Activated CD4-positive, alpha-beta T cell treated with anti-CD3 and anti-CD28 coated beads, Interleukin-2, amount 10 ng/mL, durations not matched to agents 24 days and 14 days (primary cell): ENCODE data around the gene CFAP410. TPM values are rescaled to one million over a fixed set of nuclear protein-coding genes. Genes with fewer than 3 reads are reported as not detected.
"Not testable (repeated sequence)": the region's sequence is repeated elsewhere in the genome, so short reads cannot be mapped to it uniquely, and the experiment has no call there.

Experiments used
- DNase-seq: peaks from one replicate; pipeline ENCODE4 v3.0.0; 2022
- H3K27ac Mint-ChIP-seq: one replicate; pipeline ENCODE4 v1.8.0; 2022; ENCODE audit warnings: mild to moderate bottlenecking, mixed read lengths
- H3K27me3 Mint-ChIP-seq: one replicate; pipeline ENCODE4 v1.8.0; 2022; ENCODE audit warnings: mixed read lengths
- H3K36me3 Mint-ChIP-seq: one replicate; pipeline ENCODE4 v1.8.0; 2022; ENCODE audit warnings: low read depth, mild to moderate bottlenecking, mixed read lengths
- H3K4me1 Mint-ChIP-seq: one replicate; pipeline ENCODE4 v1.8.0; 2021; ENCODE audit warnings: mixed read lengths
- H3K4me3 Mint-ChIP-seq: one replicate; pipeline ENCODE4 v1.8.0; 2022; ENCODE audit warnings: mild to moderate bottlenecking, moderate library complexity, mixed read lengths
- H3K9me3 Mint-ChIP-seq: one replicate; pipeline ENCODE4 v1.8.0; 2021; ENCODE audit warnings: mixed read lengths
- intact Hi-C: fragments of 100-400 bp; cut with micrococcal nuclease; formaldehyde crosslinking; loops from one replicate; pipeline ENCODE4 v1.15.1; 2023
- total RNA-seq: library from RNA; stranded (reverse); gene quantifications from 2 replicates; pipeline ENCODE4 v1.2.3, GENCODE V29; 2022

The CFAP410 gene
- total RNA-seq, 1 donor from 2014 or later = 18.5 TPM

DNA sequence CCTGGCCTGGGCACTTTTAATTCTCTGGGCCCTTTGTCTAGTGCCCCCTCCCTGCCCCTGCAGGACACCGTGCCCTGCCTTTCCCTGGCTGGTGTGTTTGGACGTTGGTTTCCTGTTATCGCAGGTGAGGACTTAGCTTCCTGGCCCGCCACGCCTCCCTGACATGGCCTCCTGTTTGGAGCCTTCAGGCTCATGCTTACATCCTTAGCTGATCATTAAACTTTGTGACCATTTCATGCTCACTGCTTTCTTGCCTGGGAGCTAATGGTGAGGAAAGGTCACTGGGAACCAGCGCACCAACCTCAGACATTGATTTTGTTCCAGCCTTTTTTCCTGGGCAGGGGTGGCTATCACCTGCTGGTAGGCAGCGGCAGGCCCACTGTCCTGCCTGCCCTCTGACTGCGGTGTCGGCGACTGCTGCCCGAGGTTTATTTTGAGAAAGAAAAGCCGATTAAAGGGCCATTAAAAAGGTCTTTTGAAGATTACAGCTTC, 35.7 kb downstream of the CFAP410 start:
- H3K4me3 Mint-ChIP-seq = peak overlapping the region; percentile 67
- H3K9me3 Mint-ChIP-seq = no peaks in the 10 kb centered on the region
- peaks cover 33% of the 10 kb centered on the region for H3K4me1 Mint-ChIP-seq
- peak overlapping the region; percentile 56 for H3K27ac Mint-ChIP-seq
- H3K36me3 Mint-ChIP-seq = peaks cover 22% of the 10 kb centered on the region
- intact Hi-C loops = no loop called here
- DNase-seq = no peak
- no peaks in the 10 kb centered on the region for H3K27me3 Mint-ChIP-seq

DNA sequence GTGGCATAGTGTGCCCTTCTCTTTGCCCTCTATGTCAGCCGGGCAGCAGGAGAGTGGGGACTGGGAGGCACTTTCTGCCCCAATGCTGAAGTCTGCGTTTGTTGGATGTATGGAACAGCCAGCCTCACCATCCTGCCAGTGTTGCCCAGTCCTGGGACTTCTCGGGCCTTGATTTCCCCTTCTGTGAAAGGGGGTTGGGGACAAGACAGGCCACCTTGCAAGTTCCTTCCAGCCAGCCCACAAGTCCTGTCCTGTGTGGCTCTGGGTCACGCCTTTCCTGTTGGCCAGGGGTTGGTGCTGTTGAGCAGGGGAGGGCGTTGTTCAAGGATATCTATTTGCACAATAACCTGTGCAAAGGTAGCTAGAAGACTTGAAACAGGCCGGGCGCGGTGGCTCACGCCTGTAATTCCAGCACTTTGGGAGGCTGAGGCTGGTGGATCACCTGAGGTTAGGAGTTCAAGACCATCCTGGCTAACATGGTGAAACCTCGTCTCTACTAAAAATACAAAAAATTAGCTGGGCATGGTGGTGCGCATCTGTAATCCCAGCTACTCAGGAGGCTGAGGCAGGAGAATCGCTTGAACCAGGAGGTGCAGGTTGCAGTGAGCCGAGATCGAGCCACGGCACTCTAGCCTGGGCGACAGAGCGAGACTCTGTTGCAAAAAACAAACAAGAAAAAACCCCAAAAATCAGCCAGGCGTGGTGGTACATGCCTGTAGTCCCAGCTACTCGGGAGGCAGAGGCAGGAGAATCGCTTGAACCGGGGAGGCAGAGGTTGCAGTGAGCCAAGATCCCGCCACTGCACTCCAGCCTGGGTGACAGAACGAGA, 36.4 kb downstream of the CFAP410 start:
- peak overlapping the region; percentile 62 for H3K4me3 Mint-ChIP-seq
- H3K27me3 Mint-ChIP-seq, intact Hi-C loops, H3K9me3 Mint-ChIP-seq: not testable (repeated sequence)
- H3K4me1 Mint-ChIP-seq = peaks cover 37% of the 10 kb centered on the region
- H3K27ac Mint-ChIP-seq = peak overlapping the region; percentile 11
- peaks cover 16% of the 10 kb centered on the region for H3K36me3 Mint-ChIP-seq
- DNase-seq = peak; percentile 68

DNA sequence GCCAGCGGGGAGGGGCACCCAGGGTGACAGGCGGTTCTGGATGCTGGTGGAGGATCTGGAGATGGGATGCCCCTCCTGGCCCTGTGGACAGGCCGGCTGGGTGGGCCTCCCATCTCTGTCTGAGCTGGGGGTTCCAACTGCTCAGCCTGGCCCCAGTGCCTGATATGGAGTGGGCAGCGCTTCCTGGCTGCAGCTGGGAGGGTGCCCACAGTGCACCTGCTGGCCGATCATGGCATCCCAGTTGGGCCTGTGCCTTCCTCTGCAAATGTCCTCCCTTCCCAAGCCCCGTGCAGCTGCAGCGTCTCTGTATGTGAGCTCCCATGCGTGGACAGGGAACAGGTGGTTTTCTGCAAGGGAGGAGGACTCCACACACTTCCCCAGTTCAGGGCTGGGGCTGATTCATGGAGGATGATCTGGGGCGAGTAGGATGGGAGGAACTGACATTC, 37.2 kb downstream of the CFAP410 start:
- DNase-seq = no peak
- Mint-ChIP-seq H3K4me3 (peak overlapping the region; percentile 62), H3K4me1 (peaks cover 39% of the 10 kb centered on the region), H3K36me3 (peaks cover 10% of the 10 kb centered on the region), H3K27me3 (no peaks in the 10 kb centered on the region), H3K9me3 (no peaks in the 10 kb centered on the region), H3K27ac (peak overlapping the region; percentile 29)
- intact Hi-C loops = no loop called here

DNA sequence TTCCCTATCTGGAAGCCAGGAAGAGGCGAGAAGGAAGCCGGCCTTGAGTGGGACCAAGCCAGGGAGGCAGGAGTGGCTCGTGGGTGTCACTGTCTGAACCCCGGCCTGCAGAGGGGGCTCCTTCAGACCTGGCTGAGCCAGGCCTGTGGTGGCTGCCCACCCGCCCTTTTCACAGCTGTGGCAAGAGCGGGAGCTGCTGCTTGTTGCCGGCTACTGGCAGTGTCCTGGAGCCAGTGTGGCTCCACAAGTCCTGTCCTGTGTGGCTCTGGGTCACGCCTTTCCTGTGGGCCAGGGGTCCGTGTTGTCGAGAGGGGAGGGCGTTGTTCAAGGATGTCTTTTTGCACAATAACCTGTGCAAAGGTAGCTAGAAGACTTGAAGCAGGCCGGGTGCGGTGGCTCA, 38.0 kb downstream of the CFAP410 start:
- Mint-ChIP-seq H3K36me3 (peaks cover 6% of the 10 kb centered on the region), H3K27ac (peak overlapping the region; percentile 83), H3K27me3 (no peaks in the 10 kb centered on the region), H3K4me3 (peak overlapping the region; percentile 90), H3K9me3 (no peaks in the 10 kb centered on the region), H3K4me1 (peaks cover 39% of the 10 kb centered on the region)
- intact Hi-C loops = no loop called here
- no peak for DNase-seq

DNA sequence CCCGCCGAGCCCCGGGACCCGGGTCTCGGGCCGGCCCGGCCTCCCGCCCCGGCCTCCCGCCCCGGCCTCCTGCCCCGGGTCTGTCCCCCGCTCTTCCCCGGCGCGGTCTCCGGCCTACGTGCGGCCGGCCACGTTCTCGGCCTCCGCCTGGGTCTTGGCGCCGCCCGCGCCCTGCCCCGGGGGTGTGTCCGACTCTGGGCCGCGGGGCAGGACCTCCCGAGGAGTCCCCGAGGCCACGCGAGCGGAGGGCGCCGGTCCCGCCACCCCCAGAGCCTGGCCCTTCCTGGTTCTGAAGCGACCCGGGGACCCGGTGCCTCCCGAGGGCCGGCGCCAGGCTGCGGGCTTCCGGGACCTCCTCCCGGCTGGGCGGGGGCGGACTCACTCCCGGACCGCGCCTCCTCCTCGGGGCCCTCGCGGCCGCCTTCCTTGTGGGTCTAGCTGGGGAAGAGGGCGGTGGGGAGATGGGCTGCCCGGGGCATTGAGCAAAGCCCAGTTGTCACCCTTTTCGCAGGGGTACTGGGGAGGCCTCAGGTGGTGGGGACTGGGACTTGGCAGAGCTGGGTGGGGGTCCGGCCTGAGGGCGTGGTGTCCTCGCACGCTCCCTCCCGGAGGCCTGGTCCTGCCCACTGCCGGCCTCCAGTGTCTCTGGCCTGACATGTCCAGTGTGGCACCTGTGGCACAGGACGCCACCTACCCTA, 38.8 kb downstream of the CFAP410 start:
- Mint-ChIP-seq H3K27me3 (no peaks in the 10 kb centered on the region), H3K4me3 (peak overlapping the region; percentile 90), H3K36me3 (peaks cover 6% of the 10 kb centered on the region), H3K27ac (peak overlapping the region; percentile 83), H3K9me3 (no peaks in the 10 kb centered on the region), H3K4me1 (peaks cover 39% of the 10 kb centered on the region)
- DNase-seq = peak; percentile 93
- intact Hi-C loops = no loop called here

DNA sequence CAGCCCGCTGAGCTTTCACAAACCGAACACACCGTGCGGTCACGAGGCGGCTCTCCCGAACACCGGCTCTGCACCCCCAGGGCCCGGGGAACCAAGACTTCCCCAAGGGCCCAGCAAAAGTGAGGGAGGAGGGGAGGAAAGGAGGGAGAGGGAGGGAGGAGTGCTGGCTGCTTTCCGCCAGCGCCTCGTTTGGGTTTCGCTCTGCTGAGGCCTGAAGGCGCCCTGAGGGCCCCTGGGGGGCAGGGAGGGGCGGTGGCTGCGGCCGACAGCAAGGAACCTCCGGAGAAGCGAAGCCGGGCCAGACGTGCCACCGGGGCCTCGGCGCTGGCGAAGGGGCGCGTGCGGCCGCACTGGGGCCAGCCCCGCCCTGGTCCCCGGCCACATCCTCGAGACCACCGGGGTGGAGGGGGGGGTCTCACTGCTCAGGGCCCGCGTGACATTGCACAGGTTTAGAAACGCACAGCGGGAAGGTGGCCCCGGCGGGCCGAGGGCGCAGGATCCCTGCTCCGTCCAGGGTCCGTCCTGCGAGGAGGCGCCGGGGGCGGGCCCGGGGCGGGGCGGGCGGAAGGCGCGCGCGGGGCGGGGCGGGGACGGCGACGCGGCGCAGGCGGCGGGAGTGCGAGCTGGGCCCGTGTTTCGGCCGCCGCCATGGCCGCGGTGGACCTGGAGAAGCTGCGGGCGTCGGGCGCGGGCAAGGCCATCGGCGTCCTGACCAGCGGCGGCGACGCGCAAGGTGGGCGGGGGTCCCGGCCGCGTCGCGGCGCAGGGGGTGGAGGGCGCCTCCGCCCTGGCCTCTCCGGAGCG, 39.5 kb downstream of the CFAP410 start, which contains the start of gene PFKL:
Gene PFKL (plus strand): TSS at position 596 of the 804 bp plus-strand sequence. CDS start 53 bp downstream, at position 649.
- Mint-ChIP-seq H3K4me3 (peak within 1 kb of the TSS; percentile 91), H3K9me3 (no peaks in the 10 kb centered on the region), H3K27ac (peak within 1 kb of the TSS; percentile 98), H3K27me3 (no peaks in the 10 kb centered on the region), H3K4me1 (peaks cover 37% of the 10 kb centered on the region), H3K36me3 (peaks cover 3% of the 10 kb centered on the region)
- intact Hi-C loops = loop anchor here (5.0 kb wide), 2 partner anchors 38 to 287 kb away; partner anchors contain the start of genes CFAP410 and TRAPPC10
- DNase-seq = peak; percentile 91

DNA sequence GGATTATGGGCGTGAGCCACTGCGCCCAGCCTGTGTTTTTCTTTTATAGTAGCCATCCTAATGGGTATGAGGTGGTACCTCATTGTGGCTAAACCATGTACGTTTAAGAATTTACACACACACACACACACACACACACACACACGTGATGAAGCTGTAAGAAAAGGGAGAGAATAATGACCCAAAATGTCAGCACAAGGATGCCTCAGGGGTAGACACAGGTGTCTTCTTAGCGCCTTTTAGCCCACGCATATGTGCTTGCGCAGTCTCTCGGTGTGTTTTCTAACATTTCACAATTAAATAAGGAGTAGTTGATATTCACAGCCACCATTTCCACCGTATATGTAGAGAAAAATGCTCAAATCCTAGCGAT, 40.1 kb downstream of the CFAP410 start:
- Mint-ChIP-seq H3K27ac (peak overlapping the region; percentile 98), H3K36me3 (peaks cover 3% of the 10 kb centered on the region), H3K27me3 (no peaks in the 10 kb centered on the region), H3K9me3 (no peaks in the 10 kb centered on the region), H3K4me1 (peaks cover 39% of the 10 kb centered on the region), H3K4me3 (peak overlapping the region; percentile 91)
- intact Hi-C loops = loop anchor here (5.0 kb wide), 2 partner anchors 38 to 287 kb away; partner anchors contain the start of genes CFAP410 and TRAPPC10
- no peak for DNase-seq

DNA sequence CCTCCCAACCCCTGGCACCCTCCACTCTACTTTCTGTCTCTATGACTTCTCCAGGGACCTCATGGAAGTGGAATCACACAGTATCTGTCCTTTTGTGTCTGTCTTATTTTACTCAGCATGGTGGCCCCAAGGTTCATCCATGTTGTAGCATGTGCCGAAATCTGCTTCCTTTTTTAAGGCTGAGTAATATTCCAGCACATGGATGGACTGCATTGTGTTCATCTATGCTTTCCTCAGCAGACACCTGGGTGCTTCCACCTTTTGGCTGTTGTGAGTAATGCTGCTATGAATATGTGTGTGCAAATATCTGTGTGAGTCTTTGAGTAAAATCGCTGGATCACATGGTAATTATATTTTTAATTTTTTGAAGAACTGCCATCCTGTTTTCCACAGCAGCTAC, 40.9 kb downstream of the CFAP410 start:
- H3K27me3 Mint-ChIP-seq = no peaks in the 10 kb centered on the region
- H3K4me3 Mint-ChIP-seq = peak overlapping the region; percentile 51
- H3K27ac Mint-ChIP-seq = peak overlapping the region; percentile 85

DNA sequence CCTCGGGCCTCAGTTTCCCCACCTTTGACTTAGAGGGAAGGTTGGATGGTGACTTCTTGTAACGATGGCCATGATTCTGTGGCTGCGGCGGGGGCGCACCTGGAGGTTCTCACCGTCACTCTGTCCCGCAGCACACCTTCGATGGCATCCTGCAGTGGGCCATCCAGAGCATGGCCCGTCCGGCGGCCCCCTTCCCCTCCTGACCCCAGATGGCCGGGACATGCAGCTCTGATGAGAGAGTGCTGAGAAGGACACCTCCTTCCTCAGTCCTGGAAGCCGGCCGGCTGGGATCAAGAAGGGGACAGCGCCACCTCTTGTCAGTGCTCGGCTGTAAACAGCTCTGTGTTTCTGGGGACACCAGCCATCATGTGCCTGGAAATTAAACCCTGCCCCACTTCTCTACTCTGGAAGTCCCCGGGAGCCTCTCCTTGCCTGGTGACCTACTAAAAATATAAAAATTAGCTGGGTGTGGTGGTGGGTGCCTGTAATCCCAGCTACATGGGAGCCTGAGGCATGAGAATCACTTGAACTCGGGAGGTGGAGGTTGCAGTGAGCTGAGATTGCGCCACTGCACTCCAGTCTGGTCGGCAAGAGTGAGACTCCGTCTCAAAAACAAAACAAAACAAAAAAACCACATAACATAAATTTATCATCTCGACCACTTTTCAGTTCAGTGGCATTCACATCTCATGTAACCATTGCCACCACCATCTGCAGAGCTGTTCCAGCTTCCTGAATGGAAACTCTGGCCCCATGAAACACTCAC, 41.5 kb downstream of the CFAP410 start:
- Mint-ChIP-seq H3K27ac (peak overlapping the region; percentile 85), H3K27me3 (no peaks in the 10 kb centered on the region), H3K9me3 (no peaks in the 10 kb centered on the region), H3K4me1 (peaks cover 34% of the 10 kb centered on the region), H3K4me3 (peak overlapping the region; percentile 51), H3K36me3 (no peaks in the 10 kb centered on the region)
- peak; percentile 93 for DNase-seq
- intact Hi-C loops = loop anchor here (5.0 kb wide), 2 partner anchors 40 to 285 kb away; partner anchors contain the start of genes CFAP410 and TRAPPC10

More for the DNA sequence above, 40.9 kb downstream of the CFAP410 start:
- Mint-ChIP-seq H3K9me3 (no peaks in the 10 kb centered on the region), H3K36me3 (peaks cover under 1% of the 10 kb centered on the region), H3K4me1 (peaks cover 35% of the 10 kb centered on the region)
- DNase-seq = peak; percentile 69
- intact Hi-C loops = loop anchor here (5.0 kb wide), 2 partner anchors 39 to 286 kb away; partner anchors contain the start of genes CFAP410 and TRAPPC10

DNA sequence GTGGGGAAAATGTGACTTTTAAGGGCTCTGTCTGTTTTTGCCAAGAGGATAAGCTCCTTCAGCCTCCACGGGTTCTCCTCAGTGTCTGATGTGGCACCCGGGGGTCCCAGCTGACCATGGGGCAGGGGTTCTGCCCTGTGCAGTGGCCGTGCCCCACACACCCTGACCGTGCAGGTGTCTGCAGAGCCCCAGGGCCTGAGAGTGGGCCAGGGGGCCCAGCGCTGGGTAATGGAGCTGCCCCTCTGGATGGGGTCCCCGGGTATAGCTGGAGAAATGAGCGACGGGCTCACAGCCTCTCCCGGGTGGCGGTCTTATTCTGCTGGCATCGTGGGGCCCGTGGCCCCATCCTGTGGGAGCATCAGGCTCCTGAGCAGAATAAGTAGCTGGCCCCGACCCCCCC, 42.3 kb downstream of the CFAP410 start:
- H3K27ac Mint-ChIP-seq = no peak overlapping the region
- no peak overlapping the region for H3K4me3 Mint-ChIP-seq
- peaks cover 27% of the 10 kb centered on the region for H3K4me1 Mint-ChIP-seq
- H3K27me3 Mint-ChIP-seq = no peaks in the 10 kb centered on the region
- intact Hi-C loops = loop anchor here (5.0 kb wide), 2 partner anchors 40 to 285 kb away; partner anchors contain the start of genes CFAP410 and TRAPPC10
- no peaks in the 10 kb centered on the region for H3K36me3 Mint-ChIP-seq
- no peak for DNase-seq
- H3K9me3 Mint-ChIP-seq = no peaks in the 10 kb centered on the region

DNA sequence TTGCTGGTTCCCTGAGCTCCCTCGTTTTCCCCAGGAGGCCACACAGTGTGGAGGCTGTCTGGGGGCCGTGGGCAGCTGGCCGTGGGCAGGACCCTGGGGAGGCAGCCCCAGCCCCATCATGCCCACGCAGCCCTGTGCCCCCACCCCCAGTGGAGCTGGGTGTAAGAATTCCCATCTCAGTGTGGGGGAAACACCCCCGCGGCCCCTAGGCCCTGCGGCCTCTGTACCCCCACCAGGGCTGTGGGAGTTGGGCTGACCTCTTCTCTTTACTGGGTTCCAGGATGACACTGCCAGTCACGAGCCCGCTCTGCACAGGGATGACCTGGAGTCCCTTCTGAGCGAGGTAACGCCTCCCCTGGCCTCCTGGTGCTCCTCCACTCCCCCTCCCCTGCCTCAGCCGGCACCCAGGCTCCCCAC, 43.1 kb downstream of the CFAP410 start:
- no peak for DNase-seq
- no peaks in the 10 kb centered on the region for H3K27me3 Mint-ChIP-seq
- peaks cover 26% of the 10 kb centered on the region for H3K4me1 Mint-ChIP-seq
- H3K4me3 Mint-ChIP-seq = no peak overlapping the region
- H3K36me3 Mint-ChIP-seq = no peaks in the 10 kb centered on the region
- no peak overlapping the region for H3K27ac Mint-ChIP-seq
- intact Hi-C loops = loop anchor here (5.0 kb wide), 2 partner anchors 41 to 284 kb away; partner anchors contain the start of genes CFAP410 and TRAPPC10
- H3K9me3 Mint-ChIP-seq = no peaks in the 10 kb centered on the region

DNA sequence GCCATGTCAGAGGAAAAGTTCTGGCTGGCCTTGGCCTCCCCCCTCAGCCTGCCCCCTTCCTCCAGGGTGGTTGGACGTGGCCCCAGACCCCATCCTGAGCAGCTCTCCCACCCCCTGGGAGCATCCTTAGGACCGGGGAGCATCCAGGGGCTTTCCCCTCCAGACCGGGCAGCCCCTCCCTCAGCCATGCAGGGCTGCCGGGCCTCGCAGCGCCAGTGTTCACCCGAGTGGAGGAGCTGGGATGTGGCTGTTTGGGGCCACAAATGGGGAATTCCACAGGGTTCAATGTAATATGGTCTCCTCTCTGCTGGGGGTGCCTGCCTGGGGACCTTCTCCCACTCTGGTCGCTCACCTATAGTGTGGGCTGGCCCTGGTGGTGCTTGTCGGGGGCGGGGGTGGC, 43.5 kb downstream of the CFAP410 start:
- intact Hi-C loops = loop anchor here (5.0 kb wide), 2 partner anchors 42 to 283 kb away; partner anchors contain the start of genes CFAP410 and TRAPPC10
- peaks cover 22% of the 10 kb centered on the region for H3K4me1 Mint-ChIP-seq
- no peak for DNase-seq
- no peaks in the 10 kb centered on the region for H3K27me3 Mint-ChIP-seq
- H3K36me3 Mint-ChIP-seq = no peaks in the 10 kb centered on the region
- H3K4me3 Mint-ChIP-seq = no peak overlapping the region
- no peaks in the 10 kb centered on the region for H3K9me3 Mint-ChIP-seq
- peak overlapping the region; percentile 67 for H3K27ac Mint-ChIP-seq
